ENCODE measurements around the gene RNF224. TPM values are rescaled to one million over a fixed set of nuclear protein-coding genes. Genes with fewer than 3 reads are reported as not detected.

Gene RNF224
- total and polyA plus RNA-seq, 2 of the 13 experiments (the other 11 are each of a cell fraction or from before 2014, with no cell fraction given) = 0.09 TPM; not detected in 1

- CTCF ChIA-PET (ENCODE audit: low intra/inter-chr PET ratio, low total read pairs) = no interaction called here
- Histone ChIP-seq H3K27me3 (ENCODE audit: control insufficient read depth in 1 of 2, insufficient read depth in 2 of 2, low read length in 2 of 2) (no peaks in the 10 kb centered on the region; a peak in 1 of 5 replicates), H3K4me2 (ENCODE audit: low read depth, low read length) (peak within 1 kb of the TSS; percentile 84), H3K4me1 (ENCODE audit: insufficient read depth, low read length) (peaks cover 66% of the 10 kb centered on the region), H3K36me3 (replicated peaks in 1 of 2; ENCODE audit: control insufficient read depth in 1 of 2, insufficient read depth in 2 of 2, low read length in 2 of 2) (no peaks in the 10 kb centered on the region), H3K27ac (ENCODE audit: extremely low read length, insufficient read depth, low read length) (peak within 1 kb of the TSS; percentile 58), H2AFZ (ENCODE audit: low read length) (no peak within 1 kb of the TSS), H3K4me3 (replicated peaks in 1 of 3; ENCODE audit: insufficient read depth in 1 of 3, low read depth in 2 of 3, low read length in 3 of 3) (peak within 1 kb of the TSS; percentile 84 to 99 (median 92)), H3K9ac (ENCODE audit: insufficient read depth, low read depth, low read length) (peak within 1 kb of the TSS; percentile 94), H3K9me3 (ENCODE audit: low read length) (no peaks in the 10 kb centered on the region), H4K20me1 (ENCODE audit: insufficient read depth, low read length) (no peaks in the 10 kb centered on the region), H3K79me2 (ENCODE audit: insufficient read depth, low read length) (no peaks in the 10 kb centered on the region)
- DNase-seq (ENCODE audit: low spot score) (no peak), ATAC-seq (no peak), FAIRE-seq (no peak)
- POLR2A ChIA-PET = interaction anchor here (1.9 to 13.4 kb wide), 4 partner anchors 10 to 36 kb away, joined by 5 to 225 read pairs (median 32); partner anchors contain the start of genes ANAPC2, NDOR1, SSNA1 and TMEM203
- BruUV-seq (replicated peaks) = no TSS peak
- intact Hi-C loops (cut with micrococcal nuclease; ENCODE audit: unreplicated experiment) (no loop called here), in situ Hi-C loops (cut with HindIII; ENCODE audit: extremely low pct_ligation_motif_present, low pct_unique_long_range_greater_than_20kb) (loop anchor here (5.0 kb wide), 2 partner anchors 38 to 113 kb away; partner anchors contain the start of genes ANAPC2, DPP7 and SSNA1)
- 40% methylated on average over 7 of the region's 23 CpGs for WGBS (ENCODE audit: low lambda C conversion rate)
- TF ChIP-seq ZNF891 (CRISPR knock-in tag; IDR thresholded peaks at IDR 0.05) = 0 out of 2 replicates have a peak, but pooled peaks have one; percentile 3
- peak in 1 of 2 experiments; percentile 26; a peak in 1 of 4 replicates for TF ChIP-seq POLR2A (IDR thresholded peaks at IDR 0.05; ENCODE audit: insufficient read depth in 1 of 2, low read depth in 2 of 2, low read length in 2 of 2)
- TF ChIP-seq ZNF530 (CRISPR knock-in tag; IDR thresholded peaks at IDR 0.05; ENCODE audit: low read depth) = no peak
- no peak for TF ChIP-seq HDAC2 (CRISPR knock-in tag; IDR thresholded peaks at IDR 0.05)
- TF ChIP-seq ETV5 (CRISPR knock-in tag; IDR thresholded peaks at IDR 0.05; ENCODE audit: borderline replicate concordance) = peak; percentile 24; the same call in 1 of the 2 replicates
- TF ChIP-seq ETS1 (CRISPR knock-in tag; IDR thresholded peaks at IDR 0.05) = no peak
- no peak for TF ChIP-seq ZNF282 (IDR thresholded peaks at IDR 0.05; ENCODE audit: partially characterized antibody)
- no peak for TF ChIP-seq ZNF280B (CRISPR knock-in tag; IDR thresholded peaks at IDR 0.05; ENCODE audit: borderline replicate concordance)
- 0 out of 2 replicates have a peak, but pooled peaks have one; percentile 47 for TF ChIP-seq AKAP8 (CRISPR knock-in tag; IDR thresholded peaks at IDR 0.05)
- TF ChIP-seq CHCHD3 (CRISPR knock-in tag; IDR thresholded peaks at IDR 0.05) = no peak
- no peak for TF ChIP-seq NFAT5 (CRISPR knock-in tag; IDR thresholded peaks at IDR 0.05)
- TF ChIP-seq CSRNP2 (CRISPR knock-in tag; conservative IDR thresholded peaks at IDR 0.05; ENCODE audit: low read depth) = no peak
Measured at GRCh38 chr9:137224830-137225694, 2.2 kb upstream of the RNF224 start, which contains the start of gene CYSRT1. Gene CYSRT1 (plus strand): TSS chr9:137225174. CDS start chr9:137225622, 448 bp downstream.
